ENCODE results near the gene TEN1.

DNA sequence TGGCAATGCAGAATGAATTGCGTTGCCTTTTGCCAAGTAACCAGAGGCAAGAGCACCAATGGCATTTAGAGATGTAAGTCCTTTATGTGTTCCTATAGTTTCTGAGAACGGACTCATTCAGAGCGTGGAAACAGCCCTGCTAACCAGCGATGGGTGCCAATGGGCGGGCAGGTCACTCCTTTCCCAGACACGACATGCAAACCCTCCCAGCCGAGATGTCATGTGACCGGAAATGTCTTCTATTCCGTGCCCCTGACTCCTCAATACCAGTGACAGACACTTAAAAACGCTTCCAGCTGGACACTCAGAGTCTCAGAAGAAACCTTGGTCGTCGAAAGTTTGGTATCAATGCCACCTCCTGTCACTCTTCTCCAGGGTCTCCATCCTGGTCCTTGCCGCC, 41.4 kb upstream of the TEN1 start:
- TF ChIP-seq, protein P1, sequence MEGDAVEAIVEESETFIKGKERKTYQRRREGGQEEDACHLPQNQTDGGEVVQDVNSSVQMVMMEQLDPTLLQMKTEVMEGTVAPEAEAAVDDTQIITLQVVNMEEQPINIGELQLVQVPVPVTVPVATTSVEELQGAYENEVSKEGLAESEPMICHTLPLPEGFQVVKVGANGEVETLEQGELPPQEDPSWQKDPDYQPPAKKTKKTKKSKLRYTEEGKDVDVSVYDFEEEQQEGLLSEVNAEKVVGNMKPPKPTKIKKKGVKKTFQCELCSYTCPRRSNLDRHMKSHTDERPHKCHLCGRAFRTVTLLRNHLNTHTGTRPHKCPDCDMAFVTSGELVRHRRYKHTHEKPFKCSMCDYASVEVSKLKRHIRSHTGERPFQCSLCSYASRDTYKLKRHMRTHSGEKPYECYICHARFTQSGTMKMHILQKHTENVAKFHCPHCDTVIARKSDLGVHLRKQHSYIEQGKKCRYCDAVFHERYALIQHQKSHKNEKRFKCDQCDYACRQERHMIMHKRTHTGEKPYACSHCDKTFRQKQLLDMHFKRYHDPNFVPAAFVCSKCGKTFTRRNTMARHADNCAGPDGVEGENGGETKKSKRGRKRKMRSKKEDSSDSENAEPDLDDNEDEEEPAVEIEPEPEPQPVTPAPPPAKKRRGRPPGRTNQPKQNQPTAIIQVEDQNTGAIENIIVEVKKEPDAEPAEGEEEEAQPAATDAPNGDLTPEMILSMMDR (IDR thresholded peaks at IDR 0.05) = no peak
- no peak for TF ChIP-seq EZH2 (IDR thresholded peaks at IDR 0.05; ENCODE audit: borderline replicate concordance, insufficient read depth, low read depth, low read length, poor library complexity, severe bottlenecking)
